NB4 (cell line): ENCODE measurements around the gene NUP214.

Experiments used
- CTCF ChIP-seq: IDR thresholded peaks from one replicate; pipeline ENCODE4 v1.5.1; 2012; ENCODE audit warnings: low read depth, low read length
- MAX ChIP-seq: IDR thresholded peaks from 2 replicates; pipeline ENCODE4 v1.6.1; 2011; ENCODE audit warnings: low read depth, low read length
- MYC ChIP-seq: IDR thresholded peaks from 2 replicates; pipeline ENCODE4 v1.6.1; 2011; ENCODE audit warnings: low read depth, low read length

GRCh38 chr9:131271506-131271931 lies 146.1 kb downstream of the NUP214 start:
- TF ChIP-seq CTCF (no peak), MAX (no peak; the same call in 1 of the 2 replicates), MYC (no peak)
